ENCODE measurements around the gene RNF157.

The RNF157 gene

DNA sequence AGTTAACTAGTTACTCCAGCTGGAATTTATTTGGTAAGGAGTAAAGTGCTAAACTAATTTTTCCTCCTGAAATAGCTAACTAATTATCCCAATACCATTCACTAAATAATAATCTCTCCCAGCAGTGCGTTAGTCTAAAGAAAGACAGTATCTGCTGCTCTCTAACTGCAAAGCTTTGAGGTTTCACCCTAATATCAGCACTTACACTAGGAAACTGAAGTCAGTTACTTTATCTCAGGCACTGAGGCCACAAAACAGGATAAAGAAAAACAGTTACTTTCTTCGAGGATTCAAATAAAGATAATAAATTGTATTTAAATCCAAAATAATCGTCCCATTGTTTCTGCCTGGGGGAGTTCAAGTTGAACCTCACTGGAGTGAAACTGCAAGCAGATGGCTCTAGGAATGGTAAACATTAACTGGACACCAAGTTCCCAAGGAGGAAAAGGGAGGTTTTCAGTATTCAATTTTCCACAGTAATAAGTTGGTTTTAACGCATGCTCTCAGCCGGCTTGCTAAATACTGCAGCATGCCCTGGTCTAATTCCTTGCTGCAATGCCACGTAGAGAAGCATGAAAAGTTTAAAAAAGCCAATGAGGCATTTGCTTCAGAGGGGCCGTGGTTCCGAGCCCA, 79.3 kb downstream of the RNF157 start:
- no peaks in the 10 kb centered on the region for H3K27me3 ChIP-seq (ENCODE audit: control insufficient read depth, insufficient read depth, low read length)
- no peaks in the 10 kb centered on the region for H3K36me3 ChIP-seq (ENCODE audit: control insufficient read depth, insufficient read depth, low read length)
- no peak overlapping the region for H3K4me3 ChIP-seq (ENCODE audit: low read depth, low read length)
- no peak overlapping the region for H3K4me2 ChIP-seq (ENCODE audit: low read length)
- no peaks in the 10 kb centered on the region for H3K4me1 ChIP-seq
- H3K27ac ChIP-seq: no peak overlapping the region
- no peaks in the 10 kb centered on the region for H3K79me2 ChIP-seq
- no peak overlapping the region for H2AFZ ChIP-seq
- no peak for TF ChIP-seq CTCF (IDR thresholded peaks at IDR 0.05)
- H3K9ac ChIP-seq: no peak overlapping the region
- no peaks in the 10 kb centered on the region for H3K9me3 ChIP-seq (ENCODE audit: control insufficient read depth, low read length)

- Histone ChIP-seq H3K9ac (no peak overlapping the region), H3K27ac (no peak overlapping the region), H2AFZ (no peak overlapping the region), H3K4me2 (ENCODE audit: low read length) (no peak overlapping the region), H3K36me3 (ENCODE audit: control insufficient read depth, insufficient read depth, low read length) (no peaks in the 10 kb centered on the region), H3K4me1 (no peaks in the 10 kb centered on the region), H3K79me2 (no peaks in the 10 kb centered on the region), H3K27me3 (ENCODE audit: control insufficient read depth, insufficient read depth, low read length) (no peaks in the 10 kb centered on the region), H3K4me3 (ENCODE audit: low read depth, low read length) (no peak overlapping the region), H3K9me3 (ENCODE audit: control insufficient read depth, low read length) (no peaks in the 10 kb centered on the region)
- TF ChIP-seq CTCF (IDR thresholded peaks at IDR 0.05): no peak
These were observed 81.1 kb downstream of the RNF157 start for GRCh38 chr17:76159157-76159556.

GRCh38 chr17:76157759-76158158, 82.5 kb downstream of the RNF157 start:
- H3K36me3 ChIP-seq (ENCODE audit: control insufficient read depth, insufficient read depth, low read length): no peaks in the 10 kb centered on the region
- H3K27me3 ChIP-seq (ENCODE audit: control insufficient read depth, insufficient read depth, low read length): no peaks in the 10 kb centered on the region
- H3K27ac ChIP-seq: no peak overlapping the region
- TF ChIP-seq CTCF (IDR thresholded peaks at IDR 0.05): no peak
- no peak overlapping the region for H2AFZ ChIP-seq
- no peak overlapping the region for H3K4me2 ChIP-seq (ENCODE audit: low read length)
- H3K4me3 ChIP-seq (ENCODE audit: low read depth, low read length): no peak overlapping the region
- no peak overlapping the region for H3K9ac ChIP-seq
- no peaks in the 10 kb centered on the region for H3K9me3 ChIP-seq (ENCODE audit: control insufficient read depth, low read length)
- no peaks in the 10 kb centered on the region for H3K79me2 ChIP-seq
- no peaks in the 10 kb centered on the region for H3K4me1 ChIP-seq

- Histone ChIP-seq H3K27me3 (ENCODE audit: control insufficient read depth, insufficient read depth, low read length) (no peaks in the 10 kb centered on the region), H3K9ac (no peak overlapping the region), H3K79me2 (no peaks in the 10 kb centered on the region), H3K9me3 (ENCODE audit: control insufficient read depth, low read length) (no peaks in the 10 kb centered on the region), H3K36me3 (ENCODE audit: control insufficient read depth, insufficient read depth, low read length) (no peaks in the 10 kb centered on the region), H3K4me1 (no peaks in the 10 kb centered on the region), H3K4me2 (ENCODE audit: low read length) (no peak overlapping the region), H3K4me3 (ENCODE audit: low read depth, low read length) (no peak overlapping the region), H3K27ac (no peak overlapping the region), H2AFZ (no peak overlapping the region)
- no peak for TF ChIP-seq CTCF (IDR thresholded peaks at IDR 0.05)
These were observed 83.7 kb downstream of the RNF157 start for GRCh38 chr17:76156662-76156991.

DNA sequence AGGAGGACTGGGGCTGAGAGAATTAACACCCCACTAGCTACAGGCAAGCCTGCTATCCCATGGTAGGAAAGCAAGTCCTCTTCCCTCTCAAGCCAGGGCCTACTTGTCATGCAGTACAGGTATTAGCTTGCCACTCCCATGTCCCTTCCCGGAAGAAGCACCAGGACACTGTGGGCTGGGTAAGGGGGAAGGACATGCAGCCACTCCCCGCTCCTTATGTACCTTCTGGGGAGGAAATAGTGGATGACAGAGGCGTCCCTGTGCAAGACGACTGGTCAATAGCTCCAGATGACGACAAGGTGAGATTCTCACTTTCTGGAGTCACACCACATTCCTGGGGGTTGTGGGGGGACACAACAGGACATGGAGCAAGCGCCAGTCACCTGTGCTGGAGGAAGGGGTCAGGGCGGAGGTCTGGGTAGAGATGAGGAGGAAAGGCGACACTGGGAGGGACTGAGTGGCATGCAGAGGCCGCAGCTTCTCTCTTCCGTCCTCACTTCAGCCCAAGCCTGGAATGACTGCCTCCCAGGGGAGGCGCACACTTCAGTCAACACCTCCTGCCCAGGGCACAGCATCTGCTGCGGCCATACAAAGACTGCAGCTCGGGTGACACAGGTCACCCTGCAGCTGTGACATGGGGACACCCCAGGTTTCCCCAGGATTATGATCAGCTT, 84.2 kb downstream of the RNF157 start:
- Histone ChIP-seq H2AFZ (no peak overlapping the region), H3K4me3 (ENCODE audit: low read depth, low read length) (no peak overlapping the region), H3K27me3 (ENCODE audit: control insufficient read depth, insufficient read depth, low read length) (no peaks in the 10 kb centered on the region), H3K4me1 (no peaks in the 10 kb centered on the region), H3K36me3 (ENCODE audit: control insufficient read depth, insufficient read depth, low read length) (no peaks in the 10 kb centered on the region), H3K9me3 (ENCODE audit: control insufficient read depth, low read length) (no peaks in the 10 kb centered on the region), H3K79me2 (no peaks in the 10 kb centered on the region), H3K9ac (no peak overlapping the region), H3K27ac (no peak overlapping the region), H3K4me2 (ENCODE audit: low read length) (no peak overlapping the region)
- TF ChIP-seq CTCF (IDR thresholded peaks at IDR 0.05): no peak

Measured in parathyroid adenoma (tissue), 2 donors.